SK-N-SH (cell line): ENCODE measurements around the gene URM1. TPM values are rescaled to one million over a fixed set of nuclear protein-coding genes. Genes with fewer than 3 reads are reported as not detected.
A peak's percentile ranks its signal among the peaks of the same experiment; 100 is the strongest.

ENCODE experiments used
- CTCF ChIA-PET: fragments of 300-600, 350-600 bp; formaldehyde crosslinking; extraction: SDS; loops from one replicate; lab custom pipeline; 2021; lab: Yijun Ruan, JAX
- POLR2A ChIA-PET: fragments of 350-600 bp; sonication (Branson Sonifier 250); formaldehyde crosslinking; extraction: SDS; loops from one replicate; lab custom pipeline; 2020; ENCODE audit warnings: antibody characterized with exemption, inconsistent platforms; lab: Yijun Ruan, JAX
- DNase-seq: peaks from one replicate; pipeline ENCODE4 v3.0.0; 2012
- H2AFZ ChIP-seq: fragments of 200-600 bp; sonication (generic); 2 replicates; pipeline ENCODE4 v1.8.1; 2016; ENCODE audit warnings: antibody characterized with exemption, mild to moderate bottlenecking, low read depth
- H3F3A ChIP-seq: fragments of 200-600 bp; sonication (generic); replicated peaks from 2 replicates; pipeline ENCODE3; 2016; ENCODE audit warnings: antibody characterized with exemption, mild to moderate bottlenecking; ENCODE audit not compliant: insufficient read depth
- H3K27ac ChIP-seq, 2 experiments: fragments of 200-500 bp in 1 of 2; fragments of 200-600 bp in 1 of 2; sonication (Bioruptor generic) in 1 of 2; sonication (generic), shearing (Covaris generic) in 1 of 2; 2 replicates each; pipeline versions ENCODE4 v1.5.1 to v1.6.1; 2014 to 2016; ENCODE audit warnings: low read depth in 2 of 2, inconsistent platforms in 1 of 2, low read length in 1 of 2, mild to moderate bottlenecking in 1 of 2, mixed read lengths in 1 of 2
- H3K27me3 ChIP-seq: fragments of 200-600 bp; sonication (generic), shearing (Covaris generic); 2 replicates; pipeline ENCODE4 v1.6.1; 2016; ENCODE audit warnings: mixed run types; ENCODE audit not compliant: insufficient read depth
- H3K36me3 ChIP-seq, 2 experiments: fragments of 200-500 bp in 1 of 2; fragments of 200-600 bp in 1 of 2; sonication (Bioruptor generic) in 1 of 2; sonication (generic) in 1 of 2; replicated peaks in 1 of 2; 2 replicates each; pipeline versions ENCODE3 to v1.5.1; 2014 to 2016; ENCODE audit warnings: low read length in 1 of 2, mild to moderate bottlenecking in 1 of 2; ENCODE audit not compliant: insufficient read depth in 2 of 2, control insufficient read depth in 1 of 2
- H3K4me1 ChIP-seq, 2 experiments: fragments of 200-500 bp in 1 of 2; fragments of 200-600 bp in 1 of 2; sonication (Bioruptor generic) in 1 of 2; sonication (generic), shearing (Covaris generic) in 1 of 2; 2 replicates each; pipeline versions ENCODE4 v1.5.1 to v1.6.1; 2014 to 2016; ENCODE audit warnings: low read depth in 1 of 2, low read length in 1 of 2, mixed run types in 1 of 2; ENCODE audit not compliant: insufficient read depth in 2 of 2, control insufficient read depth in 1 of 2
- H3K4me2 ChIP-seq: fragments of 200-600 bp; sonication (generic), shearing (Covaris generic); 2 replicates; pipeline ENCODE4 v1.6.1; 2017; ENCODE audit warnings: mixed run types
- H3K4me3 ChIP-seq, 2 experiments: fragments of 200-500 bp in 1 of 2; fragments of 200-600 bp in 1 of 2; sonication (Bioruptor generic) in 1 of 2; sonication (generic), shearing (Covaris generic) in 1 of 2; 2 replicates each; pipeline versions ENCODE4 v1.5.1 to v1.8.1; 2014 to 2016; ENCODE audit warnings: low read depth in 2 of 2, inconsistent platforms in 1 of 2, low read length in 1 of 2, mild to moderate bottlenecking in 1 of 2, mixed read lengths in 1 of 2, moderate library complexity in 1 of 2
- H3K79me2 ChIP-seq: fragments of 200-600 bp; sonication (generic); 2 replicates; pipeline ENCODE4 v1.8.1; 2017; ENCODE audit warnings: mild to moderate bottlenecking; ENCODE audit not compliant: insufficient read depth
- H3K9ac ChIP-seq: fragments of 200-600 bp; sonication (generic); 2 replicates; pipeline ENCODE4 v1.6.1; 2017; ENCODE audit warnings: mixed run types
- H3K9me2 ChIP-seq: fragments of 200-600 bp; sonication (generic); 2 replicates; pipeline ENCODE4 v1.6.1; 2017; ENCODE audit warnings: mixed run types
- H3K9me3 ChIP-seq: fragments of 200-600 bp; sonication (generic); 2 replicates; pipeline ENCODE4 v1.6.1; 2017; ENCODE audit warnings: mixed run types, mild to moderate bottlenecking, moderate library complexity
- H4K20me1 ChIP-seq: fragments of 200-600 bp; sonication (generic); 2 replicates; pipeline ENCODE4 v1.6.1; 2017; ENCODE audit warnings: mild to moderate bottlenecking, mixed run types; ENCODE audit not compliant: insufficient read depth
- CHD2 ChIP-seq: fragments of 150-350 bp; IDR thresholded peaks from 2 replicates; pipeline ENCODE4 v1.6.1; 2018; ENCODE audit warnings: low read length; ENCODE audit not compliant: partially characterized antibody
- ELF1 ChIP-seq: IDR thresholded peaks from 2 replicates; pipeline ENCODE4 v1.4.0; 2012
- EP300 ChIP-seq, 2 experiments: IDR thresholded peaks; 2 replicates each; pipeline versions ENCODE4 v1.4.0 to v1.6.1; 2012; ENCODE audit warnings: borderline replicate concordance in 1 of 2, low read depth in 1 of 2, low read length in 1 of 2
- EZH2phosphoT487 ChIP-seq: fragments of 200-600 bp; sonication (generic); IDR thresholded peaks from 2 replicates; pipeline ENCODE4 v1.6.1; 2017; ENCODE audit warnings: low read depth, mixed run types, mild to moderate bottlenecking, antibody characterized with exemption, moderate library complexity, borderline replicate concordance
- FOSL2 ChIP-seq: IDR thresholded peaks from 2 replicates; pipeline ENCODE4 v1.4.0; 2012; ENCODE audit warnings: low read depth, mild to moderate bottlenecking, moderate library complexity, borderline replicate concordance
- FOXJ3 ChIP-seq: sonication (generic); formaldehyde crosslinking; IDR thresholded peaks from 2 replicates; pipeline ENCODE4 v1.5.1; 2020; ENCODE audit warnings: mild to moderate bottlenecking, missing genetic modification reagents
- FOXM1 ChIP-seq: IDR thresholded peaks from 2 replicates; pipeline ENCODE4 v1.4.0; 2012; ENCODE audit warnings: low read depth, mild to moderate bottlenecking
- GABPA ChIP-seq: IDR thresholded peaks from 2 replicates; pipeline ENCODE4 v1.4.0; 2012; ENCODE audit warnings: low read depth, mild to moderate bottlenecking
- GATA2 ChIP-seq: sonication (generic); formaldehyde crosslinking; IDR thresholded peaks from 2 replicates; pipeline ENCODE4 v1.5.0; 2020; ENCODE audit warnings: mild to moderate bottlenecking, missing genetic modification reagents
- MAX ChIP-seq: IDR thresholded peaks from 2 replicates; pipeline ENCODE4 v1.4.0; 2012; ENCODE audit warnings: low read depth
- MXI1 ChIP-seq: IDR thresholded peaks from 2 replicates; pipeline ENCODE4 v1.6.1; 2012; ENCODE audit warnings: mild to moderate bottlenecking, low read depth, low read length, improper control_type of control experiment
- NFIC ChIP-seq: IDR thresholded peaks from 2 replicates; pipeline ENCODE4 v1.4.0; 2012; ENCODE audit warnings: borderline replicate concordance
- NRF1 ChIP-seq: IDR thresholded peaks from 2 replicates; pipeline ENCODE4 v1.6.1; 2012; ENCODE audit warnings: low read depth, mild to moderate bottlenecking, low read length
- PBX3 ChIP-seq: IDR thresholded peaks from 2 replicates; pipeline ENCODE4; 2012
- POLR2AphosphoS5 ChIP-seq: IDR thresholded peaks from 2 replicates; pipeline ENCODE4 v1.6.1; 2012; ENCODE audit warnings: low read depth, low read length
- RAD21 ChIP-seq: IDR thresholded peaks from 2 replicates; pipeline ENCODE4 v1.6.1; 2012; ENCODE audit warnings: mild to moderate bottlenecking, low read length
- RCOR1 ChIP-seq: fragments of 150-350 bp; IDR thresholded peaks from 2 replicates; pipeline ENCODE4 v1.6.1; 2017; ENCODE audit warnings: antibody characterized with exemption, low read length
- REST ChIP-seq: IDR thresholded peaks from 2 replicates; pipeline ENCODE4 v1.6.1; 2012; ENCODE audit warnings: mild to moderate bottlenecking, low read depth, low read length, moderate library complexity
- RFX5 ChIP-seq: IDR thresholded peaks from 2 replicates; pipeline ENCODE4 v1.6.1; 2012; ENCODE audit warnings: mild to moderate bottlenecking, improper control_type of control experiment, low read length
- RXRA ChIP-seq: IDR thresholded peaks from 2 replicates; pipeline ENCODE4 v1.4.0; 2012; ENCODE audit warnings: low read depth, mild to moderate bottlenecking, borderline replicate concordance
- SIN3A ChIP-seq: IDR thresholded peaks from 2 replicates; pipeline ENCODE4 v1.6.1; 2012; ENCODE audit warnings: low read depth, mild to moderate bottlenecking, low read length, moderate library complexity, borderline replicate concordance
- SMC3 ChIP-seq: IDR thresholded peaks from 2 replicates; pipeline ENCODE4 v1.6.1; 2012; ENCODE audit warnings: low read depth, low read length, improper control_type of control experiment
- TAF1 ChIP-seq: IDR thresholded peaks from 2 replicates; pipeline ENCODE4 v1.6.1; 2012; ENCODE audit warnings: low read depth, mild to moderate bottlenecking, low read length, moderate library complexity, borderline replicate concordance
- TCF12 ChIP-seq: IDR thresholded peaks from 2 replicates; pipeline ENCODE4 v1.4.0; 2012
- USF1 ChIP-seq: IDR thresholded peaks from 2 replicates; pipeline ENCODE4 v1.4.0; 2012; ENCODE audit warnings: low read depth, borderline replicate concordance
- USF2 ChIP-seq: fragments of 150-350 bp; IDR thresholded peaks from 2 replicates; pipeline ENCODE4 v1.6.1; 2017; ENCODE audit warnings: antibody characterized with exemption, low read length, low read depth, borderline replicate concordance
- YY1 ChIP-seq: IDR thresholded peaks from 2 replicates; pipeline ENCODE4 v1.4.0; 2012; ENCODE audit warnings: low read depth, mild to moderate bottlenecking
- WGBS: methylation state at CpG from one replicate; pipeline ENCODE4 v1.1.6; 2017; ENCODE audit warnings: low lambda C conversion rate; 5-methylcytosine and 5-hydroxymethylcytosine counted together
- polyA plus RNA-seq, 3 experiments: library from polyadenylated mRNA; depleted of rRNA; stranded (reverse); fragments of >200 nt; gene quantifications; 2 replicates each; pipeline ENCODE4 v1.2.3, GENCODE V29; 2012

URM1 gene
- polyA plus RNA-seq, 1 of the 3 experiments (the other 2 are of a cell fraction), result 58.9 TPM

DNA sequence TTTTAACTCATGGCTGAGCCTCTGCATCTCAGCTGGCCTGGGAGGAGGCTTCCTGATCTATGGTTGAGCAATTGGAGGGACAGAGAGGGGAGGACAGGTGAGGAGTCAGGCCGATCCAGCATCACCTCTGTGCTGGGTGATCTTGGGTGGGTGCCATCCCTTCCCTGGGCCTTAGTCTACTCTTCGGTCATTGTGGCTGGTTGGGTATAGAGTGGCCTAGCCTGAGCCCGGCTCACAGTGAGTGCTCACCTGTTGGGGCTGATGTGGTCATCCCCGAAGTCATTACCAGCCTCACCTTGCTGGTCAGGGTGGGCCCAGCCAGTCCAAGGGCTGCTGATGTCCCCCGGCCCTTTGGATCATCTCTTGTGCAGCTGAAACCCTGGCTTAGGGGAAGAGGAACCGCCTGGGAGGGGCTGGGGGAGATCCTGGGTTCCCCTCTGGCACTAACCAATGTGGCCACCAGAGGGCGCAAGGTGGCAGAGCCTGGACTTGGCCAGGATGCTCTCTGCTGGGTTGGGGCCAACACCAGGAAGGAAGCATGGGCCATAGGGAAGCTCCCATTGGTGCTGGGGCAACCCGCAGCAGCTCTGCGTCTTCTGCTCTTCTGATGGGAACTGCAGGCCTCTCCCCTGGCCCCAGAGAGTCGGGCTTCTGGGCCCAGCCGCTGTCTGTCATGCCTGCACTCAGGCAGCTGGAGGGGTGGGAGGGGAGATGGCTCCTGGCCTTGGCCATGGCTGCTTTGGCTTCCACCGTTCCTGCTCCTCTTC is 67.4 kb downstream of the URM1 start:
- Histone ChIP-seq H3K4me2 (no peak overlapping the region), H3K9me2 (no peaks in the 10 kb centered on the region), H2AFZ (peak overlapping the region; percentile 64; the same call in 1 of the 2 replicates), H4K20me1 (no peaks in the 10 kb centered on the region), H3F3A (no peaks in the 10 kb centered on the region), H3K36me3 (no peaks in the 10 kb centered on the region), H3K4me3 (peak overlapping the region in 1 of 2 experiments; percentile 46; a peak in 1 of 4 replicates), H3K4me1 (peaks cover 0 to 4% of the 10 kb centered on the region in 2 experiments; a peak in 1 of 4 replicates), H3K9ac (no peak overlapping the region), H3K27ac (peak overlapping the region in 1 of 2 experiments; percentile 23; a peak in 1 of 4 replicates), H3K27me3 (no peaks in the 10 kb centered on the region), H3K79me2 (no peaks in the 10 kb centered on the region), H3K9me3 (no peaks in the 10 kb centered on the region)
- 68% methylated on average over 6 of the region's 12 CpGs for WGBS
- peak; percentile 93 for DNase-seq
- ChIA-PET CTCF (interaction anchor here (0.6 to 6.0 kb wide), 55 partner anchors 11 to 443 kb away, joined by 3 to 93 read pairs (median 4); partner anchors contain the start of genes CERCAM, ODF2 and URM1), POLR2A (no interaction called here)
- TF ChIP-seq PBX3, result no peak
- no peak for TF ChIP-seq USF2
- peak; percentile 71 for TF ChIP-seq RAD21
- TF ChIP-seq EP300 (IDR thresholded peaks at IDR 0.05; ENCODE audit: borderline replicate concordance in 1 of 2, low read depth in 1 of 2, low read length in 1 of 2), result no peak
- TF ChIP-seq FOSL2, result no peak
- TF ChIP-seq EZH2phosphoT487, result no peak
- TF ChIP-seq GABPA, result no peak
- TF ChIP-seq RCOR1, result no peak
- no peak for TF ChIP-seq CHD2
- TF ChIP-seq GATA2 (CRISPR knock-in tag), result no peak
- no peak for TF ChIP-seq NRF1
- TF ChIP-seq FOXJ3 (CRISPR knock-in tag), result no peak
- no peak for TF ChIP-seq USF1
- TF ChIP-seq TAF1, result no peak
- peak; percentile 73; the same call in 1 of the 2 replicates for TF ChIP-seq SMC3
- TF ChIP-seq TCF12, result no peak
- TF ChIP-seq RFX5, result no peak
- TF ChIP-seq REST, result no peak
- no peak for TF ChIP-seq ELF1
- peak; percentile 79 for TF ChIP-seq NFIC
- TF ChIP-seq RXRA, result no peak
- 0 out of 2 replicates have a peak, but pooled peaks have one; percentile 12 for TF ChIP-seq POLR2AphosphoS5
- 0 out of 2 replicates have a peak, but pooled peaks have one; percentile 18 for TF ChIP-seq MAX
- no peak for TF ChIP-seq FOXM1
- peak; percentile 26; the same call in 1 of the 2 replicates for TF ChIP-seq MXI1
- TF ChIP-seq YY1, result no peak
- TF ChIP-seq SIN3A, result 0 out of 2 replicates have a peak, but pooled peaks have one; percentile 54
